Keratinocyte (primary cell): ENCODE data around the gene ACVR1B.

Experiments used
- EZH2 ChIP-seq: IDR thresholded peaks from one replicate; pipeline ENCODE4 v1.6.1; 2012; ENCODE audit warnings: inconsistent platforms, mild to moderate bottlenecking, low read length, moderate library complexity
- TF ChIP-seq, protein P1 (sequence below), 3 experiments: IDR thresholded peaks in 1 of 3; conservative IDR thresholded peaks in 1 of 3; optimal IDR thresholded peaks in 1 of 3; 2 replicates in 2 of 3; 3 replicates in 1 of 3; pipeline versions ENCODE3 to v1.5.1; 2011; ENCODE audit warnings: low read length in 3 of 3, mild to moderate bottlenecking in 3 of 3, moderate library complexity in 2 of 3, control low read depth in 1 of 3, inconsistent platforms in 1 of 3; ENCODE audit not compliant: insufficient read depth in 2 of 3; ENCODE audit errors: extremely low read depth in 1 of 3

DNA sequence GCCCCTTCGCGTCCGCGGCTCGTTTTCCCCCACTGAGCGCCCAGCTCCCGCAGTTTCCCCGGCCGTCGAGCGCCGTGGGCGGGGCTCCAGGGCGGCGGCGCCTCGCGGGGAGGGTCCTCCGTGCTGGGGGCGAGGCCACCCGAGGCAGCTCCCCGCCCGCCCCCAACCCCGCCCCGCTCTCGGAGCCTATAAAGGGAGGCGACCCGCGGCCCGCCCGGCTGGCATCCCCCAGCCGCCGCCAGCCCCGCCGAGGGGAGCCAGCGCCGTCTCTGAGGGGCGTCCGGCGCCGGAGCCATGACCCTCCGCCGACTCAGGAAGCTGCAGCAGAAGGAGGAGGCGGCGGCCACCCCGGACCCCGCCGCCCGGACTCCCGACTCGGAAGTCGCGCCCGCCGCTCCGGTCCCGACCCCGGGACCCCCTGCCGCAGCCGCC, 55.2 kb downstream of the ACVR1B start, which contains the start of gene TAMALIN:
- TF ChIP-seq, protein P1, sequence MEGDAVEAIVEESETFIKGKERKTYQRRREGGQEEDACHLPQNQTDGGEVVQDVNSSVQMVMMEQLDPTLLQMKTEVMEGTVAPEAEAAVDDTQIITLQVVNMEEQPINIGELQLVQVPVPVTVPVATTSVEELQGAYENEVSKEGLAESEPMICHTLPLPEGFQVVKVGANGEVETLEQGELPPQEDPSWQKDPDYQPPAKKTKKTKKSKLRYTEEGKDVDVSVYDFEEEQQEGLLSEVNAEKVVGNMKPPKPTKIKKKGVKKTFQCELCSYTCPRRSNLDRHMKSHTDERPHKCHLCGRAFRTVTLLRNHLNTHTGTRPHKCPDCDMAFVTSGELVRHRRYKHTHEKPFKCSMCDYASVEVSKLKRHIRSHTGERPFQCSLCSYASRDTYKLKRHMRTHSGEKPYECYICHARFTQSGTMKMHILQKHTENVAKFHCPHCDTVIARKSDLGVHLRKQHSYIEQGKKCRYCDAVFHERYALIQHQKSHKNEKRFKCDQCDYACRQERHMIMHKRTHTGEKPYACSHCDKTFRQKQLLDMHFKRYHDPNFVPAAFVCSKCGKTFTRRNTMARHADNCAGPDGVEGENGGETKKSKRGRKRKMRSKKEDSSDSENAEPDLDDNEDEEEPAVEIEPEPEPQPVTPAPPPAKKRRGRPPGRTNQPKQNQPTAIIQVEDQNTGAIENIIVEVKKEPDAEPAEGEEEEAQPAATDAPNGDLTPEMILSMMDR (optimal IDR thresholded peaks at IDR 0.05 in 1 of 3, IDR thresholded peaks at IDR 0.05 in 1 of 3, conservative IDR thresholded peaks at IDR 0.05 in 1 of 3; ENCODE audit: extremely low read depth in 1 of 3, insufficient read depth in 2 of 3, low read length in 3 of 3) = no peak
- TF ChIP-seq EZH2 = no peak
